ENCODE data around the gene IFITM2.
"Not testable (repeated sequence)": the region's sequence is repeated elsewhere in the genome, so short reads cannot be mapped to it uniquely, and the experiment has no call there.

- TF ChIP-seq EGR1 (IDR thresholded peaks at IDR 0.05; ENCODE audit: low read depth in 2 of 2); CTCF (IDR thresholded peaks at IDR 0.05; ENCODE audit: low read depth, low read length, missing input control); MAX (IDR thresholded peaks at IDR 0.05); ATF3 (IDR thresholded peaks at IDR 0.05): not testable (repeated sequence)
These were observed 42.6 kb downstream of the IFITM2 start for GRCh38 chr11:350033-350722.

Measured in liver (tissue), 3 donors.